ENCODE measurements around the gene TTBK1.

Gene TTBK1

DNA sequence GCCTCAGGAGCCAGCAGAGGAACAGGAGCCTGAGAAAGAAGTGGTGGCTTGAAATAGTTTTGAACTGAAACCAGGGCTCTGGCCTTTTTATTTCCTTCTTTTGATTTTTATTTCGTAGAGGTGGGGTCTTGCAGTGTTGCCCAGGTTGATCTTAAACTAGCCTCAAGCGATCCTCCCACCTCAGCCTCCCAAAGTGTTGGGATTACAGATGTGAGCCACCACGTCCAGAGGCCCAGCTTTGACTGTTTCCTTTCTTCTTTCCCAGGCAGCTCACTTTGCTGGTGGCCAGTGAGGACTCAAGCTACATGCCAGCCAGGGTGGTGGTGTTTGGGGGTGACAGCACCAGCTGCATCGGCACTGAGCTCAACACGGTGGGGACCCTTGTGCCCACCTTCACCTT, 40.8 kb upstream of the TTBK1 start:
- TF ChIP-seq, protein P1, sequence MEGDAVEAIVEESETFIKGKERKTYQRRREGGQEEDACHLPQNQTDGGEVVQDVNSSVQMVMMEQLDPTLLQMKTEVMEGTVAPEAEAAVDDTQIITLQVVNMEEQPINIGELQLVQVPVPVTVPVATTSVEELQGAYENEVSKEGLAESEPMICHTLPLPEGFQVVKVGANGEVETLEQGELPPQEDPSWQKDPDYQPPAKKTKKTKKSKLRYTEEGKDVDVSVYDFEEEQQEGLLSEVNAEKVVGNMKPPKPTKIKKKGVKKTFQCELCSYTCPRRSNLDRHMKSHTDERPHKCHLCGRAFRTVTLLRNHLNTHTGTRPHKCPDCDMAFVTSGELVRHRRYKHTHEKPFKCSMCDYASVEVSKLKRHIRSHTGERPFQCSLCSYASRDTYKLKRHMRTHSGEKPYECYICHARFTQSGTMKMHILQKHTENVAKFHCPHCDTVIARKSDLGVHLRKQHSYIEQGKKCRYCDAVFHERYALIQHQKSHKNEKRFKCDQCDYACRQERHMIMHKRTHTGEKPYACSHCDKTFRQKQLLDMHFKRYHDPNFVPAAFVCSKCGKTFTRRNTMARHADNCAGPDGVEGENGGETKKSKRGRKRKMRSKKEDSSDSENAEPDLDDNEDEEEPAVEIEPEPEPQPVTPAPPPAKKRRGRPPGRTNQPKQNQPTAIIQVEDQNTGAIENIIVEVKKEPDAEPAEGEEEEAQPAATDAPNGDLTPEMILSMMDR (IDR thresholded peaks at IDR 0.05), result no peak
- DNase-seq, result peak in 1 of 2 donors; percentile 9
- Histone ChIP-seq H3K4me1 (no peaks in the 10 kb centered on the region), H3K9me3 (no peaks in the 10 kb centered on the region), H3K4me3 (no peak overlapping the region), H3K27me3 (no peaks in the 10 kb centered on the region), H3K36me3 (peaks cover 26 to 82% (median 36%) of the 10 kb centered on the region in 3 donors), H3K27ac (no peak overlapping the region)
- intact Hi-C loops (cut with DNase I; ENCODE audit: low total_unique reads), result no loop called here

DNA sequence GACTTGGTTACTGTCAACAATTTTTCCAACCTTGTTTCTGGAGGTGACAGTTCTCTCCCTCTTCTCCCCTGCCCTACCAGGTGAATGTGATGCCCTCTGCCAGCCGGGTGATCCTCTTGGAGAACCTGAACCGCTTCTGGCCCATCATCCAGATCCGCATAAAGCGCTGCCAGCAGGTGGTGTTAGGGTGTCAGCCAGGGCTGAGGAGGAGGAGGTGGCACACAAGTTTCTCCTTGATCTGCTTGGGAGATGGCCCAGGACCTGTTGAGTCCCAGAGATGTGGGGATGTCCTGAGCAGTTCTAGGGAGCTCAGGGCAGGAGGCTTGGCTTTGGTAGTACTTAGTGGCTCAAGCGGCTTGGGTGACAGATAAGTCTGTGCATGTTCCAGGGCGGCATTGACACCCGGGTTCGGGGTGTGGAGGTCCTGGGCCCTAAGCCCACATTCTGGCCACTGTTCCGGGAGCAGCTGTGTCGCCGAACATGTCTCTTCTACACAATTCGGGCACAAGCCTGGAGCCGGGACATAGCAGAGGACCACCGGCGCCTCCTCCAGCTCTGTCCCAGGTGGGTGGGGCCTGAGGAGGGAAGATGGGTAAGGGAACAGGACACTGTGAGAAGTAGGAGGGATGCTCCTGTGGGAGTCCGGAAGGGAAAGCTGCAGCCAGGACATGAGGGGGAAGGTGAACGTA, 40.1 kb upstream of the TTBK1 start:
- Histone ChIP-seq H3K4me1 (no peaks in the 10 kb centered on the region), H3K27ac (no peak overlapping the region), H3K9me3 (no peaks in the 10 kb centered on the region), H3K27me3 (no peaks in the 10 kb centered on the region), H3K36me3 (peaks cover 18 to 75% (median 30%) of the 10 kb centered on the region in 3 donors), H3K4me3 (no peak overlapping the region)
- TF ChIP-seq, protein P1 (IDR thresholded peaks at IDR 0.05), result no peak
- intact Hi-C loops (cut with DNase I; ENCODE audit: low total_unique reads), result no loop called here
- DNase-seq, result peak in 1 of 2 donors; percentile 43

DNA sequence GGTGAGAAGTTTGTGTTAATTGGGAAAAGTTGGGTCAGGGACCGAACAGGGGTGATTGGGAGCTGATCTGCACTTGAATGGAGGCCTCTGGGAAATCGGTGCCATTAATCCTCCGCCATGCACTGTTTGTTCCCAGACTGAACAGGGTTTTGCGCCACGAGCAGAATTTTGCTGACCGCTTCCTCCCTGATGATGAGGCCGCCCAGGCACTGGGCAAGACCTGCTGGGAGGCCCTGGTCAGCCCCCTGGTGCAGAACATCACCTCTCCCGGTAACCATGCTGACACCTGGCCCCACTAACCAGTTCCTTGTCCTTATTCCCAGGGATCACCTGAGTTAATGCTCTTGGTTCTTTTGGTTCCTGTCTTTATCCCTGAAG, 39.6 kb upstream of the TTBK1 start:
- intact Hi-C loops (cut with DNase I; ENCODE audit: low total_unique reads), result no loop called here
- no peaks in the 10 kb centered on the region for H3K4me1 ChIP-seq
- no peaks in the 10 kb centered on the region for H3K27me3 ChIP-seq
- H3K27ac ChIP-seq, result no peak overlapping the region
- H3K4me3 ChIP-seq, result no peak overlapping the region
- H3K36me3 ChIP-seq, result peaks cover 15 to 69% (median 25%) of the 10 kb centered on the region in 3 donors
- H3K9me3 ChIP-seq, result no peaks in the 10 kb centered on the region
- DNase-seq, result peak in 1 of 2 donors; percentile 38
- TF ChIP-seq, protein P1 (IDR thresholded peaks at IDR 0.05), result no peak

DNA sequence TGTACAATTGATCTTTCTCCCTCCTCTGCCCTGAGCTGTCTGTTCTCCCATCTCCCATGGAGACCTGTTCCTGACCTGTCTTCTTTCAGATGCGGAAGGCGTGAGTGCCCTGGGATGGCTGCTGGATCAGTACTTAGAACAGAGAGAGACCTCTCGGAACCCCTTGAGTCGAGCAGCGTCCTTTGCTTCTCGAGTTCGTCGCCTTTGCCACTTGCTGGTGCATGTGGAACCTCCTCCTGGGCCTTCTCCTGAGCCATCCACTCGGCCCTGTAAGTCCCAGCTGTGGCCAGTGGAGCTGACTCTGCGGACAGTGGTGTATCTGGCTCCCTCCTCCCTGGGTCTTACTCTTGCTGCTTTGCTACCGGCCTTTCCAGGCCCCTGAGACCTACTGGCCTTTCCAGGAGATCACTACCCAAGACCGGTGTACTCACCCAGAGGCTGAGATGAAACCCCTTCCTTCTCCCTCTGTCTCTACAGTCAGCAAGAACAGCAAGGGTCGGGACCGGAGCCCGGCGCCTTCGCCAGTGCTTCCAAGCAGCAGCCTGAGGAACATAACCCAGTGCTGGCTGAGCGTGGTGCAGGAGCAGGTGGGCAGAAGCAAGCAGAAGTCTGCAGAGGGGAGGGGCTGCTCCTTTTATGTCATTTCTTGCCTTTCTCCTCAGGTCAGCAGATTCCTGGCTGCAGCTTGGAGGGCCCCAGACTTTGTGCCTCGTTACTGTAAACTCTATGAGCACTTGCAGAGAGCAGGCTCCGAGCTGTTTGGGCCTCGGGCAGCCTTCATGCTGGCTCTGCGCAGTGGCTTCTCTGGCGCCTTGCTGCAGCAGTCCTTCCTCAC, 38.8 kb upstream of the TTBK1 start:
- Histone ChIP-seq H3K36me3 (peaks cover 9 to 68% (median 18%) of the 10 kb centered on the region in 3 donors), H3K9me3 (no peaks in the 10 kb centered on the region), H3K27ac (no peak overlapping the region), H3K4me3 (no peak overlapping the region), H3K27me3 (no peaks in the 10 kb centered on the region), H3K4me1 (no peaks in the 10 kb centered on the region)
- intact Hi-C loops (cut with DNase I; ENCODE audit: low total_unique reads), result no loop called here
- peak in 1 of 2 donors; percentile 45 for DNase-seq
- TF ChIP-seq, protein P1 (IDR thresholded peaks at IDR 0.05), result no peak

DNA sequence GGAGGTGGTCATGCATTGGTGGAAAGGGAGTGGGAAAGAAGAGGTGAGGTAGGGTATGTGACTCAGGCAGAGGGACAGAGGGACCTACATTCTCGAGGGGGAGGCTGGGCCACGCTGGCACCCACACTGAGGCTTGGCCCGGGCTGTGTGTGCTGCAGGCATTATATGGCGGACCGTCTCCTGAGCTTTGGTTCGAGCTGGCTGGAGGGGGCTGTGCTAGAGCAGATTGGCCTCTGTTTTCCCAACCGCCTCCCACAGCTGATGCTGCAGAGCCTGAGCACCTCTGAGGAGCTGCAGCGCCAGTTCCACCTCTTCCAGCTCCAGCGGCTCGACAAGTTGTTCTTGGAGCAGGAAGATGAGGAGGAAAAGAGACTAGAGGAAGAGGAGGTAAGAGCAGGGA, 37.4 kb upstream of the TTBK1 start:
- peak in 1 of 2 donors; percentile 46 for DNase-seq
- Histone ChIP-seq H3K27me3 (no peaks in the 10 kb centered on the region), H3K27ac (no peak overlapping the region), H3K4me1 (no peaks in the 10 kb centered on the region), H3K4me3 (no peak overlapping the region), H3K36me3 (peaks cover 7 to 57% (median 9%) of the 10 kb centered on the region in 3 donors), H3K9me3 (no peaks in the 10 kb centered on the region)
- TF ChIP-seq, protein P1 (IDR thresholded peaks at IDR 0.05), result no peak
- intact Hi-C loops (cut with DNase I; ENCODE audit: low total_unique reads), result no loop called here
